Mammary epithelial cell (primary cell): Measurements from ENCODE around the gene COBLL1.

Experiments used
- EZH2 ChIP-seq: IDR thresholded peaks from 2 replicates; pipeline ENCODE4 v1.6.1; 2012; ENCODE audit warnings: low read length, inconsistent platforms, borderline replicate concordance
- TF ChIP-seq, protein P1 (sequence below), 2 donors: IDR thresholded peaks in 1 of 2; conservative IDR thresholded peaks in 1 of 2; 2 replicates each; pipeline ENCODE4 v1.5.1; 2011 to 2012; ENCODE audit warnings: inconsistent platforms in 2 of 2, low read length in 2 of 2, mild to moderate bottlenecking in 2 of 2, control low read depth in 1 of 2, low read depth in 1 of 2; ENCODE audit not compliant: insufficient read depth in 1 of 2; ENCODE audit errors: extremely low read depth in 1 of 2

DNA sequence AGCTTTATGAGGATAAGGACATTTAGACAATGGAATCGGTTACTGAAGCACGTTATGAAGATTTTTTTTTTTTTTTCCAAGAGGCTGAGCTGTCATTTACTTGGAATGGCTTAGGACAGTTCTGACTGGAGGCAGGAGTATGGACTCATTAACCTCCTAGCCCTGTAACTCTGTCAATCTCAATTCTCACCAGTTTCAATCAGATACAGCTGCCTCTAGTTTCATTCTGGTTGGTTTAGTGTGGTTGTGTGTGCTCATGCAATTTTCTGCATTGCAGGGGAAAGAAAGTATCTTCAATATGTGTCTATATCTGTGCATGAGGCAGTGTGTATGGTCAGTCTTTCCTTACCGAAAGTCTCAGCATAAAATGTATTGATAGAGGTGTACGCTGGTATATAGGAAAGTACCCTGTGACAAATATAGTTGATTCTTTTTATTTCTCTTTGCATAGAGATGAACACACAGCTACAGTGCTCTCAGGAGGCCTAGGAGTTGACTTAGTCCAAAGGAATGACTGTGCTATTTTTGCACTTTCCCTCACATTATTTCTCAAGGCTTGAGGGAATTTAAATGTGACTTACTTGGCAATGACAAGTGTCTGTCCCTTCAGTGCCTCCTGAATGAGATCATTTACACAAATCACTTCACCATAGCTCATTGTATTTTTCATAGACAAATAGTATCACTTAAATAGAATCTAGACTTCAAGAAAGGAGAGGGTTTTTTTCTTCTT lies 169.8 kb downstream of the COBLL1 start:
- no peak for TF ChIP-seq EZH2
- TF ChIP-seq, protein P1, sequence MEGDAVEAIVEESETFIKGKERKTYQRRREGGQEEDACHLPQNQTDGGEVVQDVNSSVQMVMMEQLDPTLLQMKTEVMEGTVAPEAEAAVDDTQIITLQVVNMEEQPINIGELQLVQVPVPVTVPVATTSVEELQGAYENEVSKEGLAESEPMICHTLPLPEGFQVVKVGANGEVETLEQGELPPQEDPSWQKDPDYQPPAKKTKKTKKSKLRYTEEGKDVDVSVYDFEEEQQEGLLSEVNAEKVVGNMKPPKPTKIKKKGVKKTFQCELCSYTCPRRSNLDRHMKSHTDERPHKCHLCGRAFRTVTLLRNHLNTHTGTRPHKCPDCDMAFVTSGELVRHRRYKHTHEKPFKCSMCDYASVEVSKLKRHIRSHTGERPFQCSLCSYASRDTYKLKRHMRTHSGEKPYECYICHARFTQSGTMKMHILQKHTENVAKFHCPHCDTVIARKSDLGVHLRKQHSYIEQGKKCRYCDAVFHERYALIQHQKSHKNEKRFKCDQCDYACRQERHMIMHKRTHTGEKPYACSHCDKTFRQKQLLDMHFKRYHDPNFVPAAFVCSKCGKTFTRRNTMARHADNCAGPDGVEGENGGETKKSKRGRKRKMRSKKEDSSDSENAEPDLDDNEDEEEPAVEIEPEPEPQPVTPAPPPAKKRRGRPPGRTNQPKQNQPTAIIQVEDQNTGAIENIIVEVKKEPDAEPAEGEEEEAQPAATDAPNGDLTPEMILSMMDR (conservative IDR thresholded peaks at IDR 0.05 in 1 of 2, IDR thresholded peaks at IDR 0.05 in 1 of 2; ENCODE audit: extremely low read depth in 1 of 2, insufficient read depth in 1 of 2, low read depth in 1 of 2, low read length in 2 of 2) = no peak
